Measurements from ENCODE around the gene NAB1.

- TF ChIP-seq CTCF (IDR thresholded peaks at IDR 0.05) (no peak), POLR2A (IDR thresholded peaks at IDR 0.05) (no peak)
Measured at GRCh38 chr2:190705280-190705679, 56.4 kb downstream of the NAB1 start.
